Smooth muscle cell (in vitro differentiated cells): ENCODE measurements around the gene CDH19. TPM values are rescaled to one million over a fixed set of nuclear protein-coding genes. Genes with fewer than 3 reads are reported as not detected.
A peak's percentile ranks its signal among the peaks of the same experiment; 100 is the strongest.

Experiments
- DNase-seq: peaks from one replicate; lab custom pipeline; 2025; ENCODE audit not compliant: unreplicated experiment; lab: John Stamatoyannopoulos, UW
- H2AFZ ChIP-seq: fragments of 200-600 bp; sonication (generic); 2 replicates; pipeline ENCODE4 v1.6.0; 2016; ENCODE audit warnings: antibody characterized with exemption, low read depth, mild to moderate bottlenecking
- H3F3A ChIP-seq: fragments of 200-600 bp; sonication (generic); 2 replicates; pipeline ENCODE4 v1.6.0; 2017; ENCODE audit warnings: antibody characterized with exemption, low read depth
- H3K27ac ChIP-seq: fragments of 200-600 bp; sonication (generic); 2 replicates; pipeline ENCODE4 v1.5.1; 2016; ENCODE audit warnings: low read depth, mild to moderate bottlenecking
- H3K27me3 ChIP-seq: fragments of 200-600 bp; sonication (generic); 2 replicates; pipeline ENCODE4 v1.6.1; 2016; ENCODE audit warnings: low read depth, mild to moderate bottlenecking
- H3K36me3 ChIP-seq: fragments of 200-600 bp; sonication (generic); 2 replicates; pipeline ENCODE4 v1.5.1; 2016; ENCODE audit warnings: low read depth
- H3K4me1 ChIP-seq: fragments of 200-600 bp; sonication (generic); 2 replicates; pipeline ENCODE4 v1.5.1; 2016; ENCODE audit warnings: low read depth
- H3K4me2 ChIP-seq: fragments of 200-600 bp; sonication (generic); 2 replicates; pipeline ENCODE4 v1.6.0; 2016; ENCODE audit warnings: mild to moderate bottlenecking
- H3K4me3 ChIP-seq: fragments of 200-600 bp; sonication (generic); 2 replicates; pipeline ENCODE4 v1.5.1; 2016; ENCODE audit warnings: mild to moderate bottlenecking
- H3K79me2 ChIP-seq: fragments of 200-600 bp; sonication (generic); 2 replicates; pipeline ENCODE4 v1.6.0; 2016; ENCODE audit warnings: low read depth, mild to moderate bottlenecking
- H3K9ac ChIP-seq: fragments of 200-600 bp; sonication (generic); 2 replicates; pipeline ENCODE4 v1.6.0; 2016; ENCODE audit warnings: low read depth
- H3K9me3 ChIP-seq: fragments of 200-600 bp; sonication (generic); replicated peaks from 2 replicates; pipeline ENCODE4 v1.5.1; 2016; ENCODE audit warnings: low read depth
- H4K20me1 ChIP-seq: fragments of 200-600 bp; sonication (generic); 2 replicates; pipeline ENCODE4 v1.6.0; 2016; ENCODE audit warnings: low read depth
- CTCF ChIP-seq: fragments of 200-600 bp; sonication (generic); IDR thresholded peaks from 2 replicates; pipeline ENCODE4 v1.5.1; 2017; ENCODE audit warnings: borderline replicate concordance, mild to moderate bottlenecking, antibody characterized with exemption; ENCODE audit not compliant: insufficient read depth, poor library complexity, severe bottlenecking
- WGBS: methylation state at CpG from one replicate; pipeline ENCODE4 v1.1.7; 2016; ENCODE audit warnings: low lambda C conversion rate; 5-methylcytosine and 5-hydroxymethylcytosine counted together
- polyA plus RNA-seq: library from polyadenylated mRNA; unstranded; fragments of >200 nt; fragmentation: Nextera tagmentation; extraction: Ambion mirVana; gene quantifications from 2 replicates; pipeline ENCODE4 v1.2.1, GENCODE V29; 2016
- total RNA-seq: library from RNA; depleted of rRNA; stranded (reverse); fragments of >200 nt; gene quantifications from 2 replicates; pipeline ENCODE4 v1.2.3, GENCODE V29; 2014

Gene CDH19
- total and polyA plus RNA-seq, 2 experiments from 2014 or later, result not detected

- no peak overlapping the region for H2AFZ ChIP-seq
- no peaks in the 10 kb centered on the region for H3K4me1 ChIP-seq
- no peaks in the 10 kb centered on the region for H3K27me3 ChIP-seq
- no peak overlapping the region for H3K4me3 ChIP-seq
- H3F3A ChIP-seq, result no peaks in the 10 kb centered on the region
- H3K9ac ChIP-seq, result no peak overlapping the region
- H3K36me3 ChIP-seq, result no peaks in the 10 kb centered on the region
- H3K4me2 ChIP-seq, result no peak overlapping the region
- no peaks in the 10 kb centered on the region for H3K79me2 ChIP-seq
- TF ChIP-seq CTCF, result no peak
- no peak for DNase-seq
- WGBS, result 97% methylated on average over 2 of the region's 2 CpGs
- H3K27ac ChIP-seq, result no peak overlapping the region
- H4K20me1 ChIP-seq, result no peaks in the 10 kb centered on the region
- no peaks in the 10 kb centered on the region for H3K9me3 ChIP-seq
Observed at GRCh38 chr18:66555585-66555984, 48.3 kb downstream of the CDH19 start.

GRCh38 chr18:66553824-66554223, 50.1 kb downstream of the CDH19 start:
- H3F3A ChIP-seq, result no peaks in the 10 kb centered on the region
- no peak for TF ChIP-seq CTCF
- H3K79me2 ChIP-seq, result no peaks in the 10 kb centered on the region
- H3K27me3 ChIP-seq, result no peaks in the 10 kb centered on the region
- no peaks in the 10 kb centered on the region for H3K4me1 ChIP-seq
- H3K4me2 ChIP-seq, result peak overlapping the region; percentile 15
- H3K27ac ChIP-seq, result no peak overlapping the region
- no peak for DNase-seq
- no peak overlapping the region for H3K9ac ChIP-seq
- H3K36me3 ChIP-seq, result no peaks in the 10 kb centered on the region
- no peaks in the 10 kb centered on the region for H4K20me1 ChIP-seq
- H3K4me3 ChIP-seq, result no peak overlapping the region
- H3K9me3 ChIP-seq, result no peaks in the 10 kb centered on the region
- H2AFZ ChIP-seq, result no peak overlapping the region
- WGBS, result 33% methylated on average over 1 of the region's 1 CpG

- Histone ChIP-seq H3K4me3 (no peak overlapping the region), H3K4me1 (no peaks in the 10 kb centered on the region), H3F3A (no peaks in the 10 kb centered on the region), H3K27ac (no peak overlapping the region), H3K9me3 (no peaks in the 10 kb centered on the region), H3K9ac (no peak overlapping the region), H3K27me3 (no peaks in the 10 kb centered on the region), H4K20me1 (no peaks in the 10 kb centered on the region), H2AFZ (no peak overlapping the region), H3K36me3 (no peaks in the 10 kb centered on the region), H3K79me2 (no peaks in the 10 kb centered on the region), H3K4me2 (no peak overlapping the region)
- 84% methylated on average over 3 of the region's 3 CpGs for WGBS
- TF ChIP-seq CTCF, result no peak
- DNase-seq, result no peak
Observed at GRCh38 chr18:66550366-66550765, 53.5 kb downstream of the CDH19 start.

- H2AFZ ChIP-seq, result no peak overlapping the region
- no peaks in the 10 kb centered on the region for H4K20me1 ChIP-seq
- H3K36me3 ChIP-seq, result no peaks in the 10 kb centered on the region
- no peak for DNase-seq
- H3K4me3 ChIP-seq, result no peak overlapping the region
- no peak overlapping the region for H3K27ac ChIP-seq
- H3K79me2 ChIP-seq, result no peaks in the 10 kb centered on the region
- no peaks in the 10 kb centered on the region for H3K9me3 ChIP-seq
- H3K4me1 ChIP-seq, result no peaks in the 10 kb centered on the region
- no peak overlapping the region for H3K4me2 ChIP-seq
- H3F3A ChIP-seq, result no peaks in the 10 kb centered on the region
- 58% methylated on average over 3 of the region's 3 CpGs for WGBS
- no peaks in the 10 kb centered on the region for H3K27me3 ChIP-seq
- no peak overlapping the region for H3K9ac ChIP-seq
- no peak for TF ChIP-seq CTCF
Observed at GRCh38 chr18:66548747-66549146, 55.1 kb downstream of the CDH19 start.
